AML-193 (cell line): ENCODE results near the gene STPG4.

Experiments used
- DNase-seq, 2 experiments: peaks; one replicate each; lab custom pipeline; 2025; lab: John Stamatoyannopoulos, UW

STPG4 gene

DNA sequence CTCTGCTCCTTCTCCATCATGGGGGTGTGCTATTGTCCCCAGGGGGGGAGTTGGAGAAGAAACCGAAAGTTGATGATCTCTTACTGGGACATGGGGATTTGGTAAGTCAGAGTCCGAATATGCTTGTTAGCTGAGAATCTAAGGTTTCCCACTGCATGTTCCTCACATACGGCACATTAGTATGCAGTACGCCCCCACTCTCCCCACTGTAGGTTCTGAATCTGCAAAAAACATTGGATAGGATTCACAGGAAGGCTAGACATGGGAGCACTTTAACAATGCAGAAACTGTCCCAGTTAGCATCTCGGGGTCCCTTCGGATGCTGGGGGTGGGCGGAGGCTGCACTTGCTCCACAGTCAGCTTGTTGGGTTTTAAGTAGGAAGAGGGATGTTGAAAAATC lies 102.3 kb downstream of the STPG4 start:
- DNase-seq = no peak

DNA sequence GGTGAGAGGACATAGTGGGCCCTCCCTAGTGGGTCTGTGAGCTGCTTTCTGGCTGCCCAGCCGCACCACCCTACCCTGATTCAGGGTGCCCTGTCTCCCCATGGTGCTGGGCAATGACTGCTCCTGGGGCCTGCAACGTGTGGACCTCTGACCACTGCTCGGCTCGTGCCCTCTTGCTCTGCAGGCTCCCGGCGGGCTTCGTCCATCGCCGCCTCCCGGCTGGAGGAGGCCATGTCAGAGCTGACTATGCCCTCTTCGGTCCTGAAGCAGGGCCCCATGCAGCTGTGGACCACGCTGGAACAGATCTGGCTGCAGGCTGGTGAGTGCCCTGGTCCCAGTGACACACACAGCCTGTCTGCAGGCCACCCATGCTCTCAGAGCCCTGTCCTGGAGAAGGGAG lies 103.5 kb downstream of the STPG4 start:
- DNase-seq = no peak

DNA sequence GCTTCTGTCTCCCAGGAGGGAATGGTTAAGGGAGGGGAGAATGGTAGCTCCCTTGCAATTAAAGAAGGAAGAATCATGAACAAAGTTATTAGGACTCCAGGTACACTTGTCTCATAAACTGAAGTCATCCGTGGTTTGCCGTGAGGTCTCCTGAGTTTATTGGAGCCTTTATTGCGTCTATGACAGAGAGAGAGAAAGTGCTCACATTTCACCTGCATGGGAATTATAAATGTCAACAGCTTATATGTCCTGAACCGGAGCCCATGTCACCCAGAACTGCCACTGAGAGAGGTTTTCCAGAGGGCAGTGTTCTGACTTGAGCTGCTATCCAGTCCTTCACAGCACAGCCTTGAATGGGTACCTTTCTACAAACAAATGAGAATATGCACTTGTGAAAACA lies 104.3 kb downstream of the STPG4 start:
- no peak for DNase-seq

GRCh38 chr2:47050021-47050760 lies 104.9 kb downstream of the STPG4 start:
- no peak for DNase-seq

DNA sequence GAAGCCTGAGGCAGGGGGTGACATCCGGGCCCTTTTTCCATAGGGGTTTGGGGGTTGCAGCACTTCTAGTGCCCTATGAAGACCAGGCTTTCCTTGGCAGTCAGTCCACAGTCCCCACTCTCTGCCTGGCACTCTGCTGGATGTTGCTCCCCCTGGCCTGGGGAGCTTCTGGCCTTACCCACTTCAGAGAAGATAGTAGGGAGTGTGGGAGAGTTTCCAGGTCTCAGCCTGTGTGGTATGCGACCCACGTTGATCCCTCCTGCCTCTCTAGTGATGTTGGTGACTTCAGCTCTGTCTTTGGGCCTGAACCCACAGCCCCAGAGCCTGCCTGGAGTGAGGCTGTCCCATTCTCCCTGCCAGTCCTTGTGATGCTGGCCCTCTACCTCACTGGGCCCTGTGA lies 105.6 kb downstream of the STPG4 start:
- DNase-seq = no peak

- DNase-seq = no peak
Observed at GRCh38 chr2:47048801-47049480, 106.2 kb downstream of the STPG4 start.

GRCh38 chr2:47046271-47046670 lies 108.8 kb downstream of the STPG4 start:
- DNase-seq = no peak

GRCh38 chr2:47043891-47044239 lies 111.2 kb downstream of the STPG4 start:
- no peak for DNase-seq

- no peak for DNase-seq
Observed at GRCh38 chr2:47043142-47043890, 111.8 kb downstream of the STPG4 start.

DNA sequence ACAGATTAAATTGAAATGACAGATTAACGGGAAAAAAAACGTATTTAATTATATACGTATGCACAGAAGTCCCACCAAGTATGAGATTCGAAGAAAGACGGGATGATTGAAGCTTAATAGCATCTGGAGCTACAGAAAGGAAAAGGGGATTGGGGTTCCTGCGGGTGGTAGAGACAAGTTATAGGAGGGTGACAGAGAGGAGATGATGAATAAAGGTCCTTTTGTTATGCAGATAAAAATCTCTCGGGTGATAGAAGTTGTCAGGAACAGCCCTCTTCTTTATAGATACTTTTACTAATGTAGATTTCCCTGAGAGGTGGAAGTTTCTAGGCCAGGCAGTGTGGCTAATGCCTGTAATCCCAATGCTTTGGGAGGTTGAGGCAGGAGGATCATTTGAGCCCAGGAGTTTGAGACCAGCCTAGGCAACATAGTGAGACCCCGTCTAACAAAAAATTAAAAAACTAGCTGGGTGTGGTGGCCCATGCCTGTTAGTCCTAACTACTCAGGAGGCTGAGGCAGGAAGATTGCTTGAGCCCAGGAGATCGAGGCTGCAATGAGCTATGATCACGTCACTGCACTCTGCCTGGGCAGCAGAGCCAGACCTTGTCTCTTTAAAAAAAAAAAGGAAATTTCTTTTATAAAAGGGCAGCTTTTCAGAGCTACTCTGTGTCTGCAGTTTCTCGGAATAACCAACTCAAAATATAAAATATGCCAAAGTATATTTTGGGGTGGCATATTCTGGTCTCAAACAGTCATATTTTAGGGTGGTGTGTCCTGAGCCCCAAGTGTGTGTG lies 113.0 kb downstream of the STPG4 start:
- DNase-seq = no peak

DNA sequence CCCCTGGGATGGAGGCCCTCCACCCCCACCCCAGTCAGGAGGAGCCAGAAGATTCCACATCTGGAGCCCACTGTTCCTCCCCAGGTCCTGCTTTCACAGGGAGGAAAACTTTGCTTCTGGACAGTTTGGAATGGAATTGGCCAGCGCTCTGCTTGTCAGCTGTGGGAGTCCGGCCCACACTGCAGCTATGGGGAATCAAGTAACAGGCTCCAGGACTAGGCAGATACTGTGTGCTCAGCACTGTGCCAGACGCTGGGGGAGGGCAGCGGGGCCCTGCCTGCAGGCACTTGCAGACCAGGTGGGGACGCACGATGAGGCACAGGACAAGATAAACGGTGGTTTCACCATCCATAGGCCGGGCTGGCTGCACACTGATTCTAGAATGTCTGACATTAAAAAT lies 114.0 kb downstream of the STPG4 start:
- no peak for DNase-seq

DNA sequence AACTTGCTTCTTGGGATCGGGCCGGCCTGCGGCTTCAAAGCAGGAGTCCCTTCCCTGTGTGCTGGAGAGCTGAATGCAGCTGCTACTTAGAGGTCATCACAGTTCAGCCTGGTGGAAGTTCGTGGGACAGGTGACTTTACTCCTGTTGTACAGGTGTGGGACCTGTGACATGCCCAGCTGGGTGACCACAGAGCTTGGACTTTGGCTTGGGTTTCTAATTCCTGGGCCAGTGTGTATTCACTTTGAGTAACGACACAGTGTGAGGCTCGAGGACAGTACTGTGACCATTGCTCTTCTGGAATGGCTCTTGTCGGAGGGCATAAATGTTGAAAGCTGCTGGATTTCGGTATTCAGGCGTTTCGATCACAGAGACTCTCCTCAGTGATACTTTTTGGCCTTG lies 114.5 kb downstream of the STPG4 start:
- no peak for DNase-seq

DNA sequence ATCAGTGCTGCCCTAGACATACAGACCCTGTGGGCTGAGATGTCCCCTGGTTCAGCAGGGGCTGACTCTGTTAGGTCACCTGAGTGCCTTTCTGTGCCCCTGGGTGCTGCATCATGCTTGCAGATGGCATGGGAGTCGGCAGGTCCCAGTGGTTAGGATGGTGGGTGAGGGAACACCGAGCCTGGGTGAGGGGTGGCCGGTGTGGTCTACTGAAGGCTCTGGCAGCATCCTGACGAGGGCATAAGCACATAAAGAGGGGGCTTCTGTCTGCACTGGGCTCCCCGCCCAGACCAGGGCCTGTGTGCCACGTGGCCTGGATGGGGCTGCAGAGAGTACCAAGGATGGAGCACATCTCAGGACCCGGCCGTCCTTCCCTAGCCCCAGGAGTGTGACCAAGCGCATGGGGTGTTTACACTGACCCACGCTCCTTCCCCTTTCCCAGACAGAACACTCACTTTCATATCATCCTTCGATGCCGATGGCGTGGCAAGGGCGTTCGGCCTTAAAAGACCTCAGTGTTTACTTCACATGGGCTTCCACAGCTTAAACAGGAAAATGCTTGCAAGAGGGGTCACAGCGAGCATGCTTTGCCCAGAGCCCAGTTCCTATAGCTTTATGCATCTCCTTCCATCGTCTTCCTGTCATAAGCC lies 115.1 kb downstream of the STPG4 start:
- DNase-seq = no peak

GRCh38 chr2:47039489-47039870 lies 115.6 kb downstream of the STPG4 start:
- DNase-seq = no peak

- no peak for DNase-seq
Observed at GRCh38 chr2:47038656-47039488, 116.2 kb downstream of the STPG4 start.

- no peak for DNase-seq
Observed at GRCh38 chr2:47037678-47038077, 117.4 kb downstream of the STPG4 start.
